H9 (cell line): ENCODE measurements around the gene LSP1. TPM values are rescaled to one million over a fixed set of nuclear protein-coding genes. Genes with fewer than 3 reads are reported as not detected.

Source experiments
- DNase-seq: peaks from one replicate; pipeline ENCODE4 v3.0.0-alpha.2; 2017
- H2AFZ ChIP-seq: one replicate; pipeline ENCODE4 v1.6.1; 2013; ENCODE audit warnings: mild to moderate bottlenecking, low read length, control low read depth, moderate library complexity
- H2AK5ac ChIP-seq: 2 replicates; pipeline ENCODE4 v1.6.1; 2013; ENCODE audit warnings: low read length, control low read depth, mixed read lengths; ENCODE audit not compliant: insufficient read length
- H2BK120ac ChIP-seq: one replicate; pipeline ENCODE4 v1.6.1; 2013; ENCODE audit warnings: low read depth, mild to moderate bottlenecking, low read length, control low read depth, inconsistent platforms; ENCODE audit not compliant: poor library complexity, severe bottlenecking
- H2BK12ac ChIP-seq: 2 replicates; pipeline ENCODE4 v1.6.1; 2013; ENCODE audit warnings: low read length, control low read depth, mixed read lengths, low read depth; ENCODE audit not compliant: insufficient read length
- H2BK15ac ChIP-seq: 2 replicates; pipeline ENCODE4 v1.6.1; 2013; ENCODE audit warnings: low read depth, low read length, control low read depth
- H2BK20ac ChIP-seq: one replicate; pipeline ENCODE4 v1.6.1; 2013; ENCODE audit warnings: low read depth, mild to moderate bottlenecking, low read length, control low read depth, inconsistent platforms; ENCODE audit not compliant: poor library complexity, severe bottlenecking
- H2BK5ac ChIP-seq: 2 replicates; pipeline ENCODE4 v1.6.1; 2013; ENCODE audit warnings: low read length, control low read depth, mixed read lengths; ENCODE audit not compliant: insufficient read length
- H3K14ac ChIP-seq: 2 replicates; pipeline ENCODE4 v1.6.1; 2013; ENCODE audit warnings: low read length, control low read depth; ENCODE audit not compliant: insufficient read depth
- H3K18ac ChIP-seq: 2 replicates; pipeline ENCODE4 v1.6.1; 2013; ENCODE audit warnings: low read depth, mild to moderate bottlenecking, mixed read lengths, low read length, control low read depth; ENCODE audit not compliant: insufficient read length
- H3K23ac ChIP-seq: 2 replicates; pipeline ENCODE4 v1.6.1; 2013; ENCODE audit warnings: low read length, control low read depth, mixed read lengths, low read depth; ENCODE audit not compliant: insufficient read length
- H3K23me2 ChIP-seq: 2 replicates; pipeline ENCODE4 v1.6.1; 2013; ENCODE audit warnings: low read depth, mild to moderate bottlenecking, mixed read lengths, low read length, control low read depth; ENCODE audit not compliant: insufficient read length, poor library complexity, severe bottlenecking
- H3K27ac ChIP-seq: 2 replicates; pipeline ENCODE4 v1.5.1; 2013; ENCODE audit warnings: low read length, control low read depth, mixed read lengths, low read depth; ENCODE audit not compliant: insufficient read length
- H3K27me3 ChIP-seq: 2 replicates; pipeline ENCODE4 v1.6.1; 2013; ENCODE audit warnings: low read length, control low read depth, inconsistent platforms; ENCODE audit not compliant: insufficient read depth
- H3K4ac ChIP-seq: 2 replicates; pipeline ENCODE4 v1.6.1; 2013; ENCODE audit warnings: low read depth, mild to moderate bottlenecking, control low read depth, inconsistent platforms, low read length, moderate library complexity
- H3K4me1 ChIP-seq: 2 replicates; pipeline ENCODE4 v1.6.1; 2013; ENCODE audit warnings: low read length, control low read depth, inconsistent platforms; ENCODE audit not compliant: insufficient read depth
- H3K4me2 ChIP-seq: 2 replicates; pipeline ENCODE4 v1.6.1; 2013; ENCODE audit warnings: low read length, control low read depth, mixed read lengths; ENCODE audit not compliant: insufficient read length, insufficient read depth
- H3K56ac ChIP-seq: 2 replicates; pipeline ENCODE4 v1.6.1; 2013; ENCODE audit warnings: low read depth, mild to moderate bottlenecking, mixed read lengths, low read length, control low read depth; ENCODE audit not compliant: insufficient read length
- H3K79me1 ChIP-seq: 2 replicates; pipeline ENCODE4 v1.6.1; 2013; ENCODE audit warnings: low read depth, mild to moderate bottlenecking, moderate library complexity, low read length, control low read depth, inconsistent platforms; ENCODE audit not compliant: insufficient read depth, poor library complexity, severe bottlenecking
- H3K79me2 ChIP-seq: 2 replicates; pipeline ENCODE4 v1.6.1; 2013; ENCODE audit warnings: low read length, control low read depth, inconsistent platforms; ENCODE audit not compliant: insufficient read depth
- H3K9ac ChIP-seq: 2 replicates; pipeline ENCODE4 v1.6.1; 2013; ENCODE audit warnings: low read length, control low read depth, mixed read lengths; ENCODE audit not compliant: insufficient read length; ENCODE audit errors: extremely low read depth
- H3K9me3 ChIP-seq: one replicate; pipeline ENCODE4 v1.6.1; 2013; ENCODE audit warnings: low read depth, low read length, inconsistent platforms; ENCODE audit not compliant: control insufficient read depth
- H3T11ph ChIP-seq: one replicate; pipeline ENCODE4 v1.6.1; 2013; ENCODE audit warnings: mild to moderate bottlenecking, low read length, control low read depth, inconsistent platforms
- H4K20me1 ChIP-seq: one replicate; pipeline ENCODE4 v1.6.1; 2013; ENCODE audit not compliant: control insufficient read depth, insufficient read length, insufficient read depth
- H4K5ac ChIP-seq: 2 replicates; pipeline ENCODE4 v1.6.1; 2013; ENCODE audit warnings: low read depth, mild to moderate bottlenecking, mixed read lengths, low read length, control low read depth; ENCODE audit not compliant: insufficient read length
- H4K8ac ChIP-seq: replicated peaks from 2 replicates; pipeline ENCODE4 v1.6.1; 2013; ENCODE audit warnings: low read length, control low read depth, mixed read lengths, low read depth; ENCODE audit not compliant: insufficient read length
- H4K91ac ChIP-seq: 2 replicates; pipeline ENCODE4 v1.6.1; 2013; ENCODE audit warnings: low read depth, mild to moderate bottlenecking, moderate library complexity, mixed read lengths, low read length, control low read depth; ENCODE audit not compliant: insufficient read length
- H3K27ac Mint-ChIP-seq, 3 experiments: 2 replicates in 2 of 3; 3 replicates in 1 of 3; pipeline ENCODE4 v1.8.0; 2020 to 2021; ENCODE audit warnings: mixed read lengths in 3 of 3, mild to moderate bottlenecking in 1 of 3, moderate library complexity in 1 of 3
- H3K27me3 Mint-ChIP-seq: 2 replicates; pipeline ENCODE4 v1.8.0; 2021; ENCODE audit warnings: low read depth, mild to moderate bottlenecking, moderate library complexity, mixed read lengths
- H3K36me3 Mint-ChIP-seq, 3 experiments: 2 replicates in 2 of 3; 3 replicates in 1 of 3; pipeline ENCODE4 v1.8.0; 2020 to 2021; ENCODE audit warnings: low read depth in 3 of 3, mixed read lengths in 3 of 3; ENCODE audit not compliant: insufficient read depth in 1 of 3
- H3K4me1 Mint-ChIP-seq, 2 experiments: 2 replicates each; pipeline ENCODE4 v1.8.0; 2020; ENCODE audit warnings: mixed read lengths in 2 of 2
- H3K4me3 Mint-ChIP-seq, 2 experiments: 2 replicates in 1 of 2; 3 replicates in 1 of 2; pipeline ENCODE4 v1.8.0; 2020 to 2021; ENCODE audit warnings: mild to moderate bottlenecking in 2 of 2, mixed read lengths in 2 of 2, moderate library complexity in 1 of 2
- H3K9me3 Mint-ChIP-seq, 2 experiments: 2 replicates in 1 of 2; 3 replicates in 1 of 2; pipeline ENCODE4 v1.8.0; 2020; ENCODE audit warnings: mild to moderate bottlenecking in 2 of 2, mixed read lengths in 2 of 2, moderate library complexity in 1 of 2
- CTCF ChIP-seq: fragments of 200-600 bp; sonication (generic); conservative IDR thresholded peaks from 3 replicates; pipeline ENCODE4 v1.8.0; 2021; ENCODE audit warnings: antibody characterized with exemption, mild to moderate bottlenecking
- WGBS: extraction: QIAGEN DNeasy Blood & Tissue Kit; methylation state at CpG from one replicate; pipeline ENCODE4 v1.1.7; 2013; ENCODE audit warnings: missing lambda C conversion rate, low lambda C conversion rate, mixed read lengths; ENCODE audit not compliant: insufficient read length; ENCODE audit errors: extremely low coverage; 5-methylcytosine and 5-hydroxymethylcytosine counted together
- total RNA-seq: library from RNA; stranded (reverse); gene quantifications from 2 replicates; pipeline ENCODE4 v1.2.1, GENCODE V29; 2021

The LSP1 gene
- total RNA-seq, 1 experiment from 2014 or later: not detected

DNA sequence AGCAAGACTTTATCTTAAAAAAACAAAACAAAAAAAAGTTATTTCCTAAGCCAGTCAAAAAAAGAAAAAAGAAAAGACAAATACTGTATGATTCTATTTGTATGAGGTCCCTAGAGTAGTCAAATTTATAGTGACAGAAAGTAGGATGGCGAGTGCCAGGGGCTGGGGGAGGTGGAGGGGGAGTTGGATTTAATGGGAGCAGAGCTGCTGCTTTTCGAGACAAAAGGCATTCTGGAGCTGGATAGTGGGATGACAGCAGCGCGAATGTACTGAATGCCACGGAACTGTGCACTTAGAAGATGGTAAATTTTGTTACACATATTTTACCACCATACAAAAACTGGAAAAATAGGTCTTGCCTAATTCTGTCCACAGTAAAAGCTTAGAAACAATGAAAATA lies 35.9 kb upstream of the LSP1 start:
- Histone ChIP-seq H4K20me1 (no peaks in the 10 kb centered on the region), H4K5ac (no peak overlapping the region), H2BK5ac (no peak overlapping the region), H3K4me1 (no peaks in the 10 kb centered on the region), H2BK120ac (no peak overlapping the region), H4K8ac (no peak overlapping the region), H4K91ac (no peak overlapping the region), H3K23ac (no peak overlapping the region), H2BK20ac (no peak overlapping the region), H3K56ac (no peak overlapping the region), H3K27ac (no peak overlapping the region), H3K27me3 (no peaks in the 10 kb centered on the region), H2BK12ac (no peak overlapping the region), H3K79me1 (no peaks in the 10 kb centered on the region), H3K4me2 (no peak overlapping the region), H2AK5ac (no peak overlapping the region), H3K23me2 (no peaks in the 10 kb centered on the region), H3K9ac (no peak overlapping the region), H3T11ph (no peak overlapping the region), H3K14ac (no peak overlapping the region), H2AFZ (no peak overlapping the region), H3K79me2 (no peaks in the 10 kb centered on the region), H2BK15ac (no peak overlapping the region), H3K9me3 (no peaks in the 10 kb centered on the region), H3K4ac (no peak overlapping the region), H3K18ac (no peak overlapping the region)
- no peak for TF ChIP-seq CTCF
- H3K4me3 Mint-ChIP-seq: no peak overlapping the region
- peaks cover 58% of the 10 kb centered on the region for H3K27me3 Mint-ChIP-seq
- no peaks in the 10 kb centered on the region; a peak in 1 of 7 replicates for H3K36me3 Mint-ChIP-seq
- WGBS: no CpG with 5 or more reads among the region's 5 CpGs
- no peaks in the 10 kb centered on the region for H3K4me1 Mint-ChIP-seq
- H3K27ac Mint-ChIP-seq: no peak overlapping the region
- no peak for DNase-seq
- H3K9me3 Mint-ChIP-seq: peaks cover 12 to 13% of the 10 kb centered on the region in 2 experiments; a peak in 4 of 5 replicates
